NCI-H82 treated with DMSO at 0.1 percent for 48 hours (cell line): ENCODE data around the gene CXCL6.

Source experiments
- DNase-seq: peaks from one replicate; lab custom pipeline; 2025; ENCODE audit not compliant: unreplicated experiment; lab: John Stamatoyannopoulos, UW

Gene CXCL6

GRCh38 chr4:73836373-73837279, at the start of gene CXCL6:
TSS of gene CXCL6 (plus strand) at chr4:73836678. CDS start at chr4:73836751, 73 bp downstream.
- no peak for DNase-seq

GRCh38 chr4:73788411-73788810, 48.1 kb upstream of the CXCL6 start:
- no peak for DNase-seq

GRCh38 chr4:73798842-73799241, 37.6 kb upstream of the CXCL6 start:
- DNase-seq, result no peak

GRCh38 chr4:73800206-73800605, 36.3 kb upstream of the CXCL6 start:
- no peak for DNase-seq

GRCh38 chr4:73801692-73802091, 34.8 kb upstream of the CXCL6 start:
- no peak for DNase-seq

- DNase-seq, result no peak
Observed at GRCh38 chr4:73803213-73803612, 33.3 kb upstream of the CXCL6 start.

- no peak for DNase-seq
Observed at GRCh38 chr4:73810191-73810590, 26.3 kb upstream of the CXCL6 start.

GRCh38 chr4:73811841-73812240, 24.6 kb upstream of the CXCL6 start:
- no peak for DNase-seq

GRCh38 chr4:73814679-73815078, 21.8 kb upstream of the CXCL6 start:
- DNase-seq, result no peak

GRCh38 chr4:73815145-73815544, 21.3 kb upstream of the CXCL6 start:
- DNase-seq, result no peak

- no peak for DNase-seq
Observed at GRCh38 chr4:73816814-73817213, 19.7 kb upstream of the CXCL6 start.

GRCh38 chr4:73817341-73817740, 19.1 kb upstream of the CXCL6 start:
- DNase-seq, result no peak

GRCh38 chr4:73821325-73821724, 15.2 kb upstream of the CXCL6 start:
- DNase-seq, result no peak

GRCh38 chr4:73822389-73822788, 14.1 kb upstream of the CXCL6 start:
- no peak for DNase-seq

- no peak for DNase-seq
Observed at GRCh38 chr4:73822812-73823504, 13.5 kb upstream of the CXCL6 start.

GRCh38 chr4:73823760-73824159, 12.7 kb upstream of the CXCL6 start:
- no peak for DNase-seq

- DNase-seq, result no peak
Observed at GRCh38 chr4:73828956-73829355, 7.5 kb upstream of the CXCL6 start.

GRCh38 chr4:73831569-73831968, 4.9 kb upstream of the CXCL6 start:
- no peak for DNase-seq

- DNase-seq, result no peak
Observed at GRCh38 chr4:73832651-73833237, 3.7 kb upstream of the CXCL6 start.

GRCh38 chr4:73839071-73839470, 2.6 kb downstream of the CXCL6 start:
- no peak for DNase-seq

- DNase-seq, result no peak
Observed at GRCh38 chr4:73839715-73840114, 3.2 kb downstream of the CXCL6 start.
